Cardiac fibroblast (primary cell): Measurements from ENCODE around the gene RRAGA.
A peak's percentile ranks its signal among the peaks of the same experiment; 100 is the strongest.

Experiments used
- DNase-seq, 2 donors: peaks; one replicate each; pipeline versions ENCODE4 v3.0.0 to v3.0.0-alpha.2; 2010; ENCODE audit warnings: low read depth in 2 of 2
- H3K4me3 ChIP-seq, 2 donors: replicated peaks in 1 of 2; 1 replicate in 1 of 2; 2 replicates in 1 of 2; pipeline ENCODE4 v1.5.1; 2011; ENCODE audit warnings: low read depth in 2 of 2, low read length in 2 of 2, mild to moderate bottlenecking in 2 of 2, moderate library complexity in 1 of 2
- TF ChIP-seq, protein P1 (sequence below): IDR thresholded peaks from one replicate; pipeline ENCODE4 v1.5.1; 2011; ENCODE audit warnings: low read depth, mild to moderate bottlenecking, low read length, inconsistent platforms

Gene RRAGA

DNA sequence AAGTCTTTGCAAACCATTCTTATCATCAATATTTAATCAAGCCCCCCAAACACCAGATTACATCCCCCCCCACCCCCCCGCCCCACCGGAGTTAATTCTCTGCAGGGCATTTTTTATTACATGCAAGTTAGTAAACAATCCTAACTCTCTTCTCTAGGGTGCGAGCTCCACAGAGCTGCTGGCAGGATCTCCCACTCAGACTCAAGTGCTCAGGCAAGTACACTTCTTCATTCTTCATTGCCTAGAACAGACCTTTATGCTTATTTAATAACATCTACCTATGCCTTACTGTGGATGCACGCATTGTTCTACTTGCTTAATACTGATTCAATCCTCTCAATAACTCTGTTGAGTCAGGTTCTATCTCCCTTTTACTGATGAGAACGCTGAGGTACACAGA, 26.1 kb upstream of the RRAGA start:
- TF ChIP-seq, protein P1, sequence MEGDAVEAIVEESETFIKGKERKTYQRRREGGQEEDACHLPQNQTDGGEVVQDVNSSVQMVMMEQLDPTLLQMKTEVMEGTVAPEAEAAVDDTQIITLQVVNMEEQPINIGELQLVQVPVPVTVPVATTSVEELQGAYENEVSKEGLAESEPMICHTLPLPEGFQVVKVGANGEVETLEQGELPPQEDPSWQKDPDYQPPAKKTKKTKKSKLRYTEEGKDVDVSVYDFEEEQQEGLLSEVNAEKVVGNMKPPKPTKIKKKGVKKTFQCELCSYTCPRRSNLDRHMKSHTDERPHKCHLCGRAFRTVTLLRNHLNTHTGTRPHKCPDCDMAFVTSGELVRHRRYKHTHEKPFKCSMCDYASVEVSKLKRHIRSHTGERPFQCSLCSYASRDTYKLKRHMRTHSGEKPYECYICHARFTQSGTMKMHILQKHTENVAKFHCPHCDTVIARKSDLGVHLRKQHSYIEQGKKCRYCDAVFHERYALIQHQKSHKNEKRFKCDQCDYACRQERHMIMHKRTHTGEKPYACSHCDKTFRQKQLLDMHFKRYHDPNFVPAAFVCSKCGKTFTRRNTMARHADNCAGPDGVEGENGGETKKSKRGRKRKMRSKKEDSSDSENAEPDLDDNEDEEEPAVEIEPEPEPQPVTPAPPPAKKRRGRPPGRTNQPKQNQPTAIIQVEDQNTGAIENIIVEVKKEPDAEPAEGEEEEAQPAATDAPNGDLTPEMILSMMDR: no peak
- no peak for DNase-seq
- no peak overlapping the region for H3K4me3 ChIP-seq

GRCh38 chr9:19026375-19026774, 22.9 kb upstream of the RRAGA start:
- H3K4me3 ChIP-seq: no peak overlapping the region
- DNase-seq: no peak
- TF ChIP-seq, protein P1: no peak

DNA sequence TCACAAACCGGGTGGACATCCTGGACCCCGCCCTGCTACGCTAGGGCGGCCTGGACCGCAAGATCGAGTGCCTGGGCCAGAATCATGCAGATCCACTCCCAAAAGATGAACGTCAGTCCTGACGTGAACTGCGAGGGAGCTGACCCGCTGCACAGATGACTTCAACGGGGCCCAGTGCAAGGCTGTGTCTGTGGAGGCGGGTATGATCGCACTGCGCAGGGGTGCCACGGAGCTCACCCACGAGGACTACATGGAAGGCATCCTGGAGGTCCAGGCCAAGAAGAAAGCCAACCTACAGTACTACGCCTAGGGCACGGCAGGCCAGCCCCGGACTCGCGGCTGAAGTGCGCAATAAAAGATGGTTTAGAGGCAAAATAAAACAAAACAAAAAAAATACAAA, 21.4 kb upstream of the RRAGA start:
- TF ChIP-seq, protein P1: no peak

GRCh38 chr9:19028835-19029451, 20.3 kb upstream of the RRAGA start:
- peak; percentile 82 to 85 for DNase-seq
- H3K4me3 ChIP-seq: no peak overlapping the region
- TF ChIP-seq, protein P1: peak; percentile 59

More for the DNA sequence above, 21.4 kb upstream of the RRAGA start:
- no peak for DNase-seq
- H3K4me3 ChIP-seq: no peak overlapping the region

GRCh38 chr9:19030899-19031298, 18.3 kb upstream of the RRAGA start:
- peak in 1 of 2 donors; percentile 37 for DNase-seq
- H3K4me3 ChIP-seq: no peak overlapping the region
- TF ChIP-seq, protein P1: no peak

DNA sequence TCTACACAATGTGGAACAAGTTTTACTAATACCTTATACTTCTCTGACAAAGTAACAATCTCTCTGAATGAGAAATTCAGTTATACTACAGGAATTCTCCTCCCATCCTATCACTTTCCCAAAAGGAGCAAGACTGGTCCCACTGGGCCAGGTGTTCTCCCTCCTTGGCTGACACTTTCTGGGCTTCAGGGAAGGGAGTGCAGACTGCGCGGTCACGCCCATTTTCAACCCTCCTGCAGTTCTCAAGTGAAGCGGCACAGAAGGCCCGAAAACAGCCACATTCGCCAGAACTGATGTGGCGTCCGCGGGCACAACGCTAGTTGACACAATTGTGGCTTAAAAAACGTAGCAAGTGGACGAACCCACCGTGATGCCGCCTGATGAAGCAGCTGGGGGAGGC, 16.8 kb upstream of the RRAGA start:
- peak in 1 of 2 donors; percentile 11 for DNase-seq

More for the DNA sequence above, 16.8 kb upstream of the RRAGA start:
- no peak overlapping the region for H3K4me3 ChIP-seq
- TF ChIP-seq, protein P1: no peak
